Thoracic aorta (tissue), 2 donors: Measurements from ENCODE around the gene CZIB. TPM values are rescaled to one million over a fixed set of nuclear protein-coding genes. Genes with fewer than 3 reads are reported as not detected.

Experiments
- ATAC-seq: fragments of 150-250 bp; one replicate; pipeline ENCODE4 v1.8.0; 2017; ENCODE audit warnings: low read depth; ENCODE audit not compliant: insufficient number of reproducible peaks, low FRiP score
- DNase-seq: peaks from one replicate; pipeline ENCODE4 v3.0.0-alpha.2; 2020; ENCODE audit warnings: low spot score
- H3K27ac ChIP-seq, 2 donors: fragments of 200-600 bp; sonication (generic); 1 replicate in 1 of 2; 2 replicates in 1 of 2; pipeline ENCODE4 v1.5.1; 2016; ENCODE audit warnings: mild to moderate bottlenecking in 2 of 2, moderate library complexity in 2 of 2
- H3K27me3 ChIP-seq: fragments of 200-600 bp; sonication (generic); replicated peaks from 2 replicates; pipeline ENCODE4 v1.6.0; 2016; ENCODE audit warnings: mild to moderate bottlenecking; ENCODE audit not compliant: insufficient read depth
- H3K36me3 ChIP-seq: fragments of 200-600 bp; sonication (generic); one replicate; pipeline ENCODE4 v1.5.1; 2016
- H3K4me1 ChIP-seq, 2 donors: fragments of 200-600 bp; sonication (generic); 1 replicate in 1 of 2; 2 replicates in 1 of 2; pipeline versions ENCODE4 v1.5.1 to v1.6.0; 2016; ENCODE audit warnings: low read depth in 2 of 2, mild to moderate bottlenecking in 1 of 2; ENCODE audit not compliant: control insufficient read depth in 1 of 2
- H3K4me3 ChIP-seq: fragments of 200-600 bp; sonication (generic); 2 replicates; pipeline ENCODE4 v1.5.1; 2016; ENCODE audit warnings: mild to moderate bottlenecking
- H3K9me3 ChIP-seq: fragments of 200-600 bp; sonication (generic); 2 replicates; pipeline ENCODE4 v1.5.1; 2016
- total RNA-seq, 2 donors: library from RNA; depleted of rRNA; stranded (reverse); fragments of >200 nt; gene quantifications; one replicate each; pipeline versions ENCODE4 v1.1.0 to v1.2.3, GENCODE V29; 2016
- TF ChIP-seq, protein P1 (sequence below): fragments of 200-600 bp; sonication (generic); IDR thresholded peaks from one replicate; pipeline ENCODE4 v1.5.1; 2019; ENCODE audit warnings: antibody characterized with exemption

CZIB gene
- total RNA-seq, 2 donors from 2014 or later: 46.4 to 49.6 TPM

DNA sequence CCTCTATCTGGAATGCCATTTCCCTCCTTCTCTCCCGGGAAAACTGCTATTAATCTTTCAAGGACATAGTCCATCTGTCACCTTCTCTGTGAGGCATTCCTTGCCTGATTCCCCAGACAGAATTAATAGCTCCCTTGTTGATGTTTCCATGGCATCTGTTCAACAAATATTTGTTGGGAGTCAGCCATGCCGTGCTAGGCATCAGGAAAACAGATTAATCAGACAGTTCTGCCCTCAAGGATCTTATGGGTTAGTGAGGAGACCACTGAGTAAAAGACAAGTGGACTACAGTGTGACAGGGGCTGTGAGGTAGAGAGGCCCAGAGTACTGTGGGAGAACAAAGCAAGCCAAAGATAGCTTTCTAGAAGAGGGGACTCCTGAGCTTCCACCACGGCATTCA lies 29.3 kb upstream of the CZIB start:
- Histone ChIP-seq H3K9me3 (no peaks in the 10 kb centered on the region), H3K27me3 (no peaks in the 10 kb centered on the region), H3K4me1 (no peaks in the 10 kb centered on the region), H3K27ac (no peak overlapping the region), H3K4me3 (no peak overlapping the region), H3K36me3 (no peaks in the 10 kb centered on the region)
- DNase-seq (no peak), ATAC-seq (no peak)
- TF ChIP-seq, protein P1, sequence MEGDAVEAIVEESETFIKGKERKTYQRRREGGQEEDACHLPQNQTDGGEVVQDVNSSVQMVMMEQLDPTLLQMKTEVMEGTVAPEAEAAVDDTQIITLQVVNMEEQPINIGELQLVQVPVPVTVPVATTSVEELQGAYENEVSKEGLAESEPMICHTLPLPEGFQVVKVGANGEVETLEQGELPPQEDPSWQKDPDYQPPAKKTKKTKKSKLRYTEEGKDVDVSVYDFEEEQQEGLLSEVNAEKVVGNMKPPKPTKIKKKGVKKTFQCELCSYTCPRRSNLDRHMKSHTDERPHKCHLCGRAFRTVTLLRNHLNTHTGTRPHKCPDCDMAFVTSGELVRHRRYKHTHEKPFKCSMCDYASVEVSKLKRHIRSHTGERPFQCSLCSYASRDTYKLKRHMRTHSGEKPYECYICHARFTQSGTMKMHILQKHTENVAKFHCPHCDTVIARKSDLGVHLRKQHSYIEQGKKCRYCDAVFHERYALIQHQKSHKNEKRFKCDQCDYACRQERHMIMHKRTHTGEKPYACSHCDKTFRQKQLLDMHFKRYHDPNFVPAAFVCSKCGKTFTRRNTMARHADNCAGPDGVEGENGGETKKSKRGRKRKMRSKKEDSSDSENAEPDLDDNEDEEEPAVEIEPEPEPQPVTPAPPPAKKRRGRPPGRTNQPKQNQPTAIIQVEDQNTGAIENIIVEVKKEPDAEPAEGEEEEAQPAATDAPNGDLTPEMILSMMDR: no peak

DNA sequence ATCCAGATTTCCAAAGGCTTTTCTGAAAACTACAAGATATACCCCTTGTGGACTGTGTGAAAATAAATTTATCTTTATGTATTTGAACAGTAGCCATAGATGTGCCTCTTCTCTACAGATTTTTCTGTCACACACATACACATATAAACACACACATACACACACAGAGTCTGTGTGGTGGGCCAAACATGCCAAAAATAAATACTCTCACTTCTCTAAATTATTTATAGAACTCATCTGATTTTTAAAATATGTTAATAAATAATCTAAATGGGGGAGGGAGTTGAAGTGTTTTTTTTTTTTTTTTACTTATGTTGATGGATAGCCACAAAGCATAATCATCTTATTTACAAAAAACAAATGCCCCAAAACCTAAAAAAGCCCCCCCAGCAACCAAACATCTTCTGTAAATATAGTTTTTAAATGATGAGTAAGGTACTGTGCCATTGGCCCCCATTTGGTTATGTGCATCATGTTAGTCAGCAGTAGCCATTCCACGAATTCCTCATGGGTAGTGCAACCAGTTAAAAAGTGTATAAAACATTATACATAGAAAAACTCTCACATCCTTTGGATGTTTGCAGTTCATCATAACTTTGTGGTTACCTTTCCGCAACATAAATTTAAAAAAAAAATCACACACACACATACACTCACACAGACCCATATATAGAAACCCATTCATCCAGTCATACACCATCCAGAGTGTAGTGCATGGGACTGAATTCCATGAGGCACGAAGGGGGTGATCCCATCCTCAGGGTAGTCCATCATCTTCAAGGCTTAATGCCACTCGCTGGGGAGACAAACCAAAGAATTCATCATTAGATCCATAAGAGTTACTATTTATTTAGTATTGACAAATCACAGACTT lies 26.1 kb upstream of the CZIB start:
- ATAC-seq (no peak), DNase-seq (no peak)
- Histone ChIP-seq H3K27ac (no peak overlapping the region), H3K9me3 (no peaks in the 10 kb centered on the region), H3K27me3 (no peaks in the 10 kb centered on the region), H3K36me3 (no peaks in the 10 kb centered on the region), H3K4me1 (no peaks in the 10 kb centered on the region), H3K4me3 (no peak overlapping the region)
- TF ChIP-seq, protein P1: no peak

- no peak for DNase-seq
- Histone ChIP-seq H3K27ac (no peak overlapping the region), H3K36me3 (no peaks in the 10 kb centered on the region), H3K4me1 (peaks cover 0 to 2% of the 10 kb centered on the region in 2 donors), H3K9me3 (no peaks in the 10 kb centered on the region), H3K27me3 (no peaks in the 10 kb centered on the region), H3K4me3 (no peak overlapping the region)
- TF ChIP-seq, protein P1: no peak
- no peak for ATAC-seq
These were observed 23.7 kb upstream of the CZIB start for GRCh38 chr1:53244141-53244540.

GRCh38 chr1:53242381-53242780 lies 21.9 kb upstream of the CZIB start:
- Histone ChIP-seq H3K27ac (no peak overlapping the region), H3K9me3 (no peaks in the 10 kb centered on the region), H3K27me3 (no peaks in the 10 kb centered on the region), H3K4me1 (peaks cover 3 to 11% of the 10 kb centered on the region in 2 donors), H3K4me3 (no peak overlapping the region), H3K36me3 (no peaks in the 10 kb centered on the region)
- TF ChIP-seq, protein P1: no peak
- ATAC-seq (no peak), DNase-seq (no peak)

DNA sequence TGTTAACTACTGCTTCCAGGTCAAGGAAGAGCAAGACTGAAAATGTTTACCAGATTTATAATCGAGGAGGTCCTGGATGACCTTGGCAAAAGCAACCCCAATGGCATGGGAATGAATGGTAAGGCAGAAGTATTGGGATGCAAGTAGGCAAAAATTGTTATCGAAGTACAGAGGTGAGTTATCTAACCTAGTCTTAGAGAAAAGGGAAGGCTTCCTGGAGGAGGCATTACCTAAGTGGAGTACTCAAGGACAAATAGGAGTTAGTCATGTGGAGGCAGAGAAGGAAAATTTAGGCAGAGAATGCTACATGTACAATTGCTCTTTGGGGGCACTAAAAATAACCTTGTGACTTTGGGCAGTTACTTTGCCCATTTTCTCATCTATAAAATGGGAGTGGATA lies 21.4 kb upstream of the CZIB start:
- TF ChIP-seq, protein P1: no peak
- Histone ChIP-seq H3K9me3 (no peaks in the 10 kb centered on the region), H3K4me3 (no peak overlapping the region), H3K27me3 (no peaks in the 10 kb centered on the region), H3K36me3 (no peaks in the 10 kb centered on the region), H3K27ac (no peak overlapping the region), H3K4me1 (peaks cover 9 to 16% of the 10 kb centered on the region in 2 donors)
- ATAC-seq: no peak
- no peak for DNase-seq
